Caco-2 (cell line): Measurements from ENCODE around the gene TAGLN2. TPM values are rescaled to one million over a fixed set of nuclear protein-coding genes. Genes with fewer than 3 reads are reported as not detected.

Source experiments
- BruUV-seq: library from RNA; stranded (reverse); fragments of 400-500 nt; replicated peaks from 2 replicates; lab custom pipeline; 2021; lab: Mats Ljungman, UMichigan
- CTCF ChIA-PET: fragments of 300-600 bp; sonication (Branson Sonifier 250); formaldehyde crosslinking; loops from one replicate; lab custom pipeline; 2022; ENCODE audit warnings: antibody characterized with exemption; lab: Charles Lee
- POLR2A ChIA-PET: fragments of 300-600 bp; sonication (Branson Sonifier 250); formaldehyde crosslinking; loops from one replicate; lab custom pipeline; 2022; ENCODE audit warnings: antibody characterized with exemption; lab: Charles Lee
- DNase-seq, 2 experiments: peaks; one replicate each; pipeline versions ENCODE4 v3.0.0 to v3.0.0-alpha.2; 2020 to 2022
- H3K27me3 ChIP-seq: replicated peaks from 2 replicates; pipeline ENCODE4 v1.6.0; 2011; ENCODE audit warnings: low read length; ENCODE audit not compliant: control insufficient read depth, insufficient read depth
- H3K36me3 ChIP-seq: 2 replicates; pipeline ENCODE4 v1.5.1; 2011; ENCODE audit warnings: low read length; ENCODE audit not compliant: control insufficient read depth, insufficient read depth
- H3K4me1 ChIP-seq: fragments of 250-450 bp; sonication (Bioruptor Pico); 2 replicates; pipeline ENCODE4 v1.5.1; 2020; ENCODE audit warnings: mild to moderate bottlenecking
- H3K4me3 ChIP-seq: 2 replicates; pipeline ENCODE4 v1.5.1; 2011; ENCODE audit warnings: low read depth, mild to moderate bottlenecking, control low read depth, low read length
- H3K9me3 ChIP-seq: fragments of 250-450 bp; sonication (Bioruptor Pico); 2 replicates; pipeline ENCODE4 v1.5.1; 2020; ENCODE audit warnings: mild to moderate bottlenecking, moderate library complexity
- H3K27ac Mint-ChIP-seq: one replicate; pipeline ENCODE4 v1.8.0; 2022; ENCODE audit warnings: mixed read lengths; ENCODE audit not compliant: unreplicated experiment
- H3K27me3 Mint-ChIP-seq: one replicate; pipeline ENCODE4 v1.8.0; 2022; ENCODE audit warnings: mixed read lengths; ENCODE audit not compliant: insufficient read depth, unreplicated experiment
- H3K36me3 Mint-ChIP-seq: one replicate; pipeline ENCODE4 v1.8.0; 2022; ENCODE audit warnings: mild to moderate bottlenecking, mixed read lengths; ENCODE audit not compliant: insufficient read depth, unreplicated experiment
- H3K4me1 Mint-ChIP-seq: one replicate; pipeline ENCODE4 v1.8.0; 2022; ENCODE audit warnings: low read depth, mixed read lengths; ENCODE audit not compliant: unreplicated experiment
- H3K4me3 Mint-ChIP-seq: one replicate; pipeline ENCODE4 v1.8.0; 2022; ENCODE audit warnings: mild to moderate bottlenecking, moderate library complexity, mixed read lengths; ENCODE audit not compliant: unreplicated experiment
- H3K9me3 Mint-ChIP-seq: one replicate; pipeline ENCODE4 v1.8.0; 2022; ENCODE audit warnings: mixed read lengths; ENCODE audit not compliant: unreplicated experiment
- intact Hi-C: fragments of 100-400 bp; cut with micrococcal nuclease; formaldehyde crosslinking; loops from one replicate; pipeline ENCODE4 v1.10.0; 2022; ENCODE audit not compliant: unreplicated experiment
- total RNA-seq: library from RNA; stranded (reverse); gene quantifications from 2 replicates; pipeline ENCODE4 v1.2.3, GENCODE V29; 2022
- TF ChIP-seq, protein P1 (sequence below), 2 experiments: fragments of 200-600 bp in 1 of 2; IDR thresholded peaks; 1 replicate in 1 of 2; 2 replicates in 1 of 2; pipeline versions ENCODE4 v1.5.1 to v1.8.0; 2011 to 2022; ENCODE audit warnings: antibody characterized with exemption in 1 of 2, control low read depth in 1 of 2, inconsistent platforms in 1 of 2, low read depth in 1 of 2, low read length in 1 of 2, mild to moderate bottlenecking in 1 of 2, moderate library complexity in 1 of 2; ENCODE audit not compliant: insufficient read depth in 1 of 2, severe bottlenecking in 1 of 2, unreplicated experiment in 1 of 2

TAGLN2 gene
- total RNA-seq, 1 experiment from 2014 or later = 531 TPM

DNA sequence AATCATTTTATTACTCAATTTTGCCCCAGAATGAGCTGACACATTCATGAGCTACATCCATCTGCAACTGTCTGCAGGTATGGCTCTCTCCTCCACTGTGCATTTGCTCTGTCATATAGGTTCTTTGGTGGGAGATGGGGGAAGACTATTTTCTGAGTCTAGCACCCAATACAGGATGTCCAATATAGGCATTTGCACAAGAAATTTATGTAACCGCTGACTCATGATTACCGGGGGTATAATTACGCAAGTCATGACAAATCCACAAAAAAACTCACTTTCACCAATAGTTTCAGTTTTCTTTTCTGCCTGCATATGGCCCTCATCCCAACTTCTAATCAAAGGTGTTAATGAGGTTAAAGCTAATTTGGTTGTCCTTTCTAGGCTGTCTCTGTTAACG lies 45.3 kb downstream of the TAGLN2 start:
- TF ChIP-seq, protein P1, sequence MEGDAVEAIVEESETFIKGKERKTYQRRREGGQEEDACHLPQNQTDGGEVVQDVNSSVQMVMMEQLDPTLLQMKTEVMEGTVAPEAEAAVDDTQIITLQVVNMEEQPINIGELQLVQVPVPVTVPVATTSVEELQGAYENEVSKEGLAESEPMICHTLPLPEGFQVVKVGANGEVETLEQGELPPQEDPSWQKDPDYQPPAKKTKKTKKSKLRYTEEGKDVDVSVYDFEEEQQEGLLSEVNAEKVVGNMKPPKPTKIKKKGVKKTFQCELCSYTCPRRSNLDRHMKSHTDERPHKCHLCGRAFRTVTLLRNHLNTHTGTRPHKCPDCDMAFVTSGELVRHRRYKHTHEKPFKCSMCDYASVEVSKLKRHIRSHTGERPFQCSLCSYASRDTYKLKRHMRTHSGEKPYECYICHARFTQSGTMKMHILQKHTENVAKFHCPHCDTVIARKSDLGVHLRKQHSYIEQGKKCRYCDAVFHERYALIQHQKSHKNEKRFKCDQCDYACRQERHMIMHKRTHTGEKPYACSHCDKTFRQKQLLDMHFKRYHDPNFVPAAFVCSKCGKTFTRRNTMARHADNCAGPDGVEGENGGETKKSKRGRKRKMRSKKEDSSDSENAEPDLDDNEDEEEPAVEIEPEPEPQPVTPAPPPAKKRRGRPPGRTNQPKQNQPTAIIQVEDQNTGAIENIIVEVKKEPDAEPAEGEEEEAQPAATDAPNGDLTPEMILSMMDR (IDR thresholded peaks at IDR 0.05; ENCODE audit: insufficient read depth in 1 of 2, low read depth in 1 of 2, low read length in 1 of 2, severe bottlenecking in 1 of 2, unreplicated experiment in 1 of 2) = no peak
- no TSS peak for BruUV-seq
- no peaks in the 10 kb centered on the region for H3K4me1 ChIP-seq
- POLR2A ChIA-PET = no interaction called here
- H3K27ac Mint-ChIP-seq = no peak overlapping the region
- DNase-seq = no peak
- H3K9me3 Mint-ChIP-seq = no peaks in the 10 kb centered on the region
- CTCF ChIA-PET = no interaction called here
- no peaks in the 10 kb centered on the region for H3K27me3 ChIP-seq
- no peak overlapping the region for H3K4me3 ChIP-seq
- intact Hi-C loops = no loop called here
- H3K9me3 ChIP-seq = no peaks in the 10 kb centered on the region
- H3K27me3 Mint-ChIP-seq = no peaks in the 10 kb centered on the region
- H3K4me1 Mint-ChIP-seq = no peaks in the 10 kb centered on the region
- H3K36me3 Mint-ChIP-seq = no peaks in the 10 kb centered on the region
- no peaks in the 10 kb centered on the region for H3K36me3 ChIP-seq
- H3K4me3 Mint-ChIP-seq = no peak overlapping the region

DNA sequence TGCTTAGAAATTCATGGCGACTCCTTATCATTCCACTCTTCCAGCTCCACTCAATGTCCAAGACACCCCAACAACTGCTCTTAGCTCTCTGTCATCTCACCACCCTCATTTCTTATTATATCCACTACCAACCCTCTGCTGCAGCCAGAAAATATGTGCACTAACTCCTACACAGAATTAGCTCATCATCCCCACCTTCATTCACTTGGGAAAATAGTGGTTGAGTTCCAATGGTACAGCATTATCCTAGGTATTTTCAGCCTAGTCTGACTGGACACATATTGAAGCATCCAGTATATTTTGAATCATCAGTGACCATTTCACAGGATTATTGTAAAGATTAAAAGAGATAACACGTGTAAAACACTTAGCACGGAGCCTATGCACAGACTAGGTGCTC lies 46.2 kb downstream of the TAGLN2 start:
- H3K4me3 Mint-ChIP-seq = no peak overlapping the region
- Histone ChIP-seq H3K9me3 (no peaks in the 10 kb centered on the region), H3K4me1 (no peaks in the 10 kb centered on the region), H3K36me3 (no peaks in the 10 kb centered on the region), H3K27me3 (no peaks in the 10 kb centered on the region), H3K4me3 (no peak overlapping the region)
- no peaks in the 10 kb centered on the region for H3K36me3 Mint-ChIP-seq
- no peaks in the 10 kb centered on the region for H3K27me3 Mint-ChIP-seq
- BruUV-seq = no TSS peak
- no peaks in the 10 kb centered on the region for H3K4me1 Mint-ChIP-seq
- intact Hi-C loops = no loop called here
- ChIA-PET POLR2A (no interaction called here), CTCF (interaction anchor here (0.6 kb wide), 1 partner anchor 67 kb away, joined by 3 read pairs; no protein-coding TSS in a partner anchor)
- TF ChIP-seq, protein P1 (IDR thresholded peaks at IDR 0.05; ENCODE audit: insufficient read depth in 1 of 2, low read depth in 1 of 2, low read length in 1 of 2, severe bottlenecking in 1 of 2, unreplicated experiment in 1 of 2) = no peak
- no peaks in the 10 kb centered on the region for H3K9me3 Mint-ChIP-seq
- H3K27ac Mint-ChIP-seq = no peak overlapping the region
- no peak for DNase-seq

DNA sequence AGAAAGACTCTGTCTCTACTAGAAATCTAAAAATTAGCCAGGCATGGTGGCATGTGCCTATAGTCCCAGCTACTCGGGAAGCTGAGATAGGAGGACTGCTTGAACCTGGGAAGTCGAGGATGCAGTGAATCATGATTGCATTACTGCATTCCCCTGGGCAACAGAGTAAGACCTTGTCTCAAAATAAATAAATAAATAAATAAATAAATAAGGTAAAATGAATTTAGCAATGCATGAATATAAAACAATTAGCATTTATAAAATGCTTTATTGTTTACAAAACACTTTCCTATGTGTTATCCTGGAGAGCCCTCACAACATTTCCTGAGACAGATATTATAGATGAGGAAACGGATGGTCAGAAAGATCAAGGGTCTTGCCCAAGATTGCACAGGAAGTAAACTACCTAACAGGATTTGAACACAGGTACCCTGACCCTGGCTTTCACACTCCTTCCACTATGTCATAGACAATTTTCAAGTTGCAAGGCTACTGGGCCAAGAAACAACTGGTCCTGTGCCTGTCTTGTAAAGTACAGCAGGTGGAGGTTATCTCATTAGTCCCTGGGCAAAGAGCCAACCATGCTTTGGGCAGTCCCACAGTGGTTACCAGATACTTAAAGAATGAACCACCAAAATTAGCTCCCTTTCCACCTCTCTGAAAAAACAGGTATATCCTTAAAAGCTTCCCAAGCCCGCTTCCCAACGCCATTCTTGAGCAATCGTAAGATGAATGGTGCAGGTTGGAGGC lies 47.4 kb downstream of the TAGLN2 start:
- Histone ChIP-seq H3K36me3 (no peaks in the 10 kb centered on the region), H3K9me3 (no peaks in the 10 kb centered on the region), H3K27me3 (no peaks in the 10 kb centered on the region), H3K4me1 (no peaks in the 10 kb centered on the region), H3K4me3 (no peak overlapping the region)
- Mint-ChIP-seq H3K27me3 (no peaks in the 10 kb centered on the region), H3K9me3 (no peaks in the 10 kb centered on the region), H3K36me3 (no peaks in the 10 kb centered on the region), H3K4me1 (no peaks in the 10 kb centered on the region), H3K4me3 (no peak overlapping the region), H3K27ac (no peak overlapping the region)
- DNase-seq = no peak
- CTCF ChIA-PET = no interaction called here
- BruUV-seq = no TSS peak
- POLR2A ChIA-PET = no interaction called here
- intact Hi-C loops = no loop called here
- TF ChIP-seq, protein P1 (IDR thresholded peaks at IDR 0.05; ENCODE audit: insufficient read depth in 1 of 2, low read depth in 1 of 2, low read length in 1 of 2, severe bottlenecking in 1 of 2, unreplicated experiment in 1 of 2) = no peak
